Right forelimb (tissue), 1 donor: ENCODE measurements around the gene PRAMEF25.
"Not testable (repeated sequence)": the region's sequence is repeated elsewhere in the genome, so short reads cannot be mapped to it uniquely, and the experiment has no call there.

ENCODE experiments used
- DNase-seq: peaks from one replicate; pipeline ENCODE4 v3.0.0-alpha.2; 2018

Gene PRAMEF25

GRCh38 chr1:13070474-13070873, at the start of gene PRAMEF25:
TSS of gene PRAMEF25 (plus strand) at chr1:13070774. CDS start at chr1:13073694, 2,920 bp downstream.
- DNase-seq, result not testable (repeated sequence)

GRCh38 chr1:13056475-13056874, 14.1 kb upstream of the PRAMEF25 start, which contains the start of gene PRAMEF27:
TSS of gene PRAMEF27 (minus strand) at chr1:13056575. CDS start at chr1:13053659, 2,916 bp downstream.
- not testable (repeated sequence) for DNase-seq

DNA sequence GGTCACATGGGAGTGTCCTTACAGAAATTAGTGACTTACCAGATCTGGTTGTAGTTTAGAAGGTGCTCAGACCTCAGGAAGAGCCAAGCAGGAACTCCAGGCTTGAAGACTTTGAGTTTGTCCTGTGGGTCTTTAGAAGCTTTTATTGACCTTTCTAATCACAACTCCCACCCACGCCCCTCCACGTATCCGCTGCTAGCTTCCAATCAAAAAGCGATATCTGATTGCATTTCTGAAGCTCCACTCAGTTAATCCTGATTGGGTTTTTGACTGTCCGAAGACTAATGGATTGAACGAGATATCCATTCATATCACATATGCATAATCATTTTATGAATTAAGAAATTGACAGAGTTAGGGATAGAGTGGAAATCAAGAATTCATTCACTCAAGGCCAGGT, 46.2 kb downstream of the PRAMEF25 start, which contains the start of gene HNRNPCL2:
Gene HNRNPCL2 (minus strand): TSS at position 101 of the 400 bp plus-strand sequence. CDS start 454 bp downstream, outside the sequence.
- DNase-seq, result not testable (repeated sequence)
